ENCODE measurements around the gene SLCO2A1. TPM values are rescaled to one million over a fixed set of nuclear protein-coding genes. Genes with fewer than 3 reads are reported as not detected.

Gene SLCO2A1
- total RNA-seq, 1 donor from 2014 or later = 3.8 TPM

DNA sequence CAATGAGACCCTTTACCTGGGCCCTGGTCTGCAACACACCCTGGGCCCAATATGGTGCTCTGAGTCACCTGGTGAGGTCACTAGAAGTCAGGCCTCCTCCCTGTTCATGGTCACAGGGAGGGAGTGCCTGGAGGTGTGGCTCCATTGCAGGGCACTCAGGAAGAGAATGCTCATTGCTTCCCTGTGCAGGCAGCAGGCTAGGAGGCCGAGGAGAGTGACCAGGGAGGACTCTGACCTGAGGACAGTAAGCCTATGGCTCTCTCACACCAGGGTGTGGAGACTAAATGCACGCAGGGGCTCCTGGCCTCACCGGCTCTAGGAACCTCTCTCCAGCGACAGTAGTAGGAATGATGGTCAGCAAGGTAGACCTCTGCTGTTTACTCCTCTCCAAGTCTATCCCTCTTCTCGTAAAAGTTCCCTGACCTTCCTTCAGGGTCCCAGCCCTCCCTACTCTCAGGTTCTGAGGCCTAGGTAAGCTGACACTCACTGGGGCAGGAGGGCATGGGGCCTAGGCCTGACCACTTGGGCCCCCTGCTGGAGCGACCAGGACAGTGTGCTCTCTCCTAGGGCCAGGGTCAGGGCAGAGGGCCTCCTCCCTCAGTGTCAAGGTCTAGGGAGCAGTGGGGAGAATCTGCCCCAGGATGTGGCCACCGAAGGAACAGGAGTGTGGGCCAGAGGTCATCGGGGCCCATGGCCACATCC, 9.6 kb upstream of the SLCO2A1 start:
- H3K4me3 Mint-ChIP-seq (ENCODE audit: unreplicated experiment) = no peak overlapping the region
- H3K9me3 Mint-ChIP-seq (ENCODE audit: unreplicated experiment) = no peaks in the 10 kb centered on the region
- peaks cover 3% of the 10 kb centered on the region for H3K36me3 Mint-ChIP-seq (ENCODE audit: low read depth, unreplicated experiment)
- TF ChIP-seq, protein P1, sequence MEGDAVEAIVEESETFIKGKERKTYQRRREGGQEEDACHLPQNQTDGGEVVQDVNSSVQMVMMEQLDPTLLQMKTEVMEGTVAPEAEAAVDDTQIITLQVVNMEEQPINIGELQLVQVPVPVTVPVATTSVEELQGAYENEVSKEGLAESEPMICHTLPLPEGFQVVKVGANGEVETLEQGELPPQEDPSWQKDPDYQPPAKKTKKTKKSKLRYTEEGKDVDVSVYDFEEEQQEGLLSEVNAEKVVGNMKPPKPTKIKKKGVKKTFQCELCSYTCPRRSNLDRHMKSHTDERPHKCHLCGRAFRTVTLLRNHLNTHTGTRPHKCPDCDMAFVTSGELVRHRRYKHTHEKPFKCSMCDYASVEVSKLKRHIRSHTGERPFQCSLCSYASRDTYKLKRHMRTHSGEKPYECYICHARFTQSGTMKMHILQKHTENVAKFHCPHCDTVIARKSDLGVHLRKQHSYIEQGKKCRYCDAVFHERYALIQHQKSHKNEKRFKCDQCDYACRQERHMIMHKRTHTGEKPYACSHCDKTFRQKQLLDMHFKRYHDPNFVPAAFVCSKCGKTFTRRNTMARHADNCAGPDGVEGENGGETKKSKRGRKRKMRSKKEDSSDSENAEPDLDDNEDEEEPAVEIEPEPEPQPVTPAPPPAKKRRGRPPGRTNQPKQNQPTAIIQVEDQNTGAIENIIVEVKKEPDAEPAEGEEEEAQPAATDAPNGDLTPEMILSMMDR (IDR thresholded peaks at IDR 0.05; ENCODE audit: unreplicated experiment) = no peak
- no peaks in the 10 kb centered on the region for H3K27me3 Mint-ChIP-seq (ENCODE audit: unreplicated experiment)
- peaks cover 5% of the 10 kb centered on the region for H3K4me1 Mint-ChIP-seq (ENCODE audit: unreplicated experiment)
- H3K27ac Mint-ChIP-seq (ENCODE audit: unreplicated experiment) = no peak overlapping the region
- DNase-seq (ENCODE audit: low spot score) = no peak

DNA sequence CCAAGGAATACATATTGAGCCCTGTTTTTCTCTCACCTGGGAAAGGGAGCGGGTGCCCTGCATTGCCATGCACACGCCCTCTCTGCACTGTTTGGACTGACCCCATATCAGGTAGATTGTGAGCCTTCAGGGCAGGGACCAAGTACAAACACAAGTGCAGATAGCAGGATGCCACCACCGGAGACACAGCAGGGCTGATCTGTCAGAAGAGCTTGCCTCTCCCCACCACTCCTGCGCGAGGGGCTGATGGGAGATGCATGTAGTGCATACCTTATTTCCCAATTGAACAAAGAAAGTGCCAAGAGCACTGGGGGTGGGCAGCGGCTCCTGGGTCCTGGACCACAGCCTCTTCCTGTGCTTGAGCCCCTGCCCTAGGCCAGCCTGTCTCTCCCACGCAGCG, 9.0 kb upstream of the SLCO2A1 start:
- no peaks in the 10 kb centered on the region for H3K9me3 Mint-ChIP-seq (ENCODE audit: unreplicated experiment)
- no peak overlapping the region for H3K4me3 Mint-ChIP-seq (ENCODE audit: unreplicated experiment)
- peak overlapping the region; percentile 16 for H3K27ac Mint-ChIP-seq (ENCODE audit: unreplicated experiment)
- H3K4me1 Mint-ChIP-seq (ENCODE audit: unreplicated experiment) = peaks cover 5% of the 10 kb centered on the region
- no peak for DNase-seq (ENCODE audit: low spot score)
- TF ChIP-seq, protein P1 (IDR thresholded peaks at IDR 0.05; ENCODE audit: unreplicated experiment) = no peak
- H3K36me3 Mint-ChIP-seq (ENCODE audit: low read depth, unreplicated experiment) = peaks cover 3% of the 10 kb centered on the region
- H3K27me3 Mint-ChIP-seq (ENCODE audit: unreplicated experiment) = no peaks in the 10 kb centered on the region

DNA sequence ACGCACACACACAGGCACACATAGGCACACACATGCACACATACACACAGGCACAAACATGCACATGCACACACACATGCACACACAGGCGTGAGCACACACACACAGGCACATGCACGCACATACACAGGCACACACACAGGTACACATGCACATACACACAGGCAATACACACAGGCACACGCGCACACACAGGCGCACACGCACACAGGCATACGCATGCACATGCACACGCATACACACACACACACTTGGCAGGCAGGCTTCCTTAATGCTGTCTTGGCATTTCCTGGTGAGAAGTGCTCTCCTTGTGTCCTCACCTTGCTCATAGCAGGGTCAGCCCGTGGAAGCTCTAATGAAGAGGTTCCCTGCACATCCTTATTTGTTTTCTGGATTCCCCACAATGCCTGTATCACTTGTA, 8.4 kb upstream of the SLCO2A1 start:
- Mint-ChIP-seq H3K27me3 (ENCODE audit: unreplicated experiment) (peaks cover 4% of the 10 kb centered on the region), H3K27ac (ENCODE audit: unreplicated experiment) (no peak overlapping the region), H3K36me3 (ENCODE audit: low read depth, unreplicated experiment) (peaks cover 3% of the 10 kb centered on the region), H3K4me1 (ENCODE audit: unreplicated experiment) (peaks cover 5% of the 10 kb centered on the region), H3K9me3 (ENCODE audit: unreplicated experiment) (no peaks in the 10 kb centered on the region), H3K4me3 (ENCODE audit: unreplicated experiment) (no peak overlapping the region)
- TF ChIP-seq, protein P1 (IDR thresholded peaks at IDR 0.05; ENCODE audit: unreplicated experiment) = no peak
- DNase-seq (ENCODE audit: low spot score) = no peak

DNA sequence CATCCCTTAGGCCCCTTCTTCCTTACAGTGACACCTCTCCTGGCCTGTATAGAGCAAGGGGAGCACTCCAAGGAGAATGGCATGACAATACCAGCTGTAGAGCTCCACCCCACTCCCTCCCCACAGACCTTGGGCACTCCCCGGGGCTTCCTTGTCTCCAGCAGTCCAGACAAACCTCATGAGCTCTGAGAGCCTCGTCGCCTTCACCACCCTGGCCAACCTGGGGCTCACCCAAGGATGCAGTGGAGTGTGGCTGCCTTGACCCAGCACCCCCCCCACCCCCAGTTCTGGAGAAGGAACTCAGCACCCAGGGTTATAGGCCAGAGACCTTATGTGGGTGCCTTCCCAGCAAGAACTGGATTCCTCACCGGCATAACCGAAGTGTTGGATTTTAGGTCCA, 7.4 kb upstream of the SLCO2A1 start:
- no peak for DNase-seq (ENCODE audit: low spot score)
- Mint-ChIP-seq H3K9me3 (ENCODE audit: unreplicated experiment) (no peaks in the 10 kb centered on the region), H3K4me3 (ENCODE audit: unreplicated experiment) (no peak overlapping the region), H3K27me3 (ENCODE audit: unreplicated experiment) (peaks cover 4% of the 10 kb centered on the region), H3K4me1 (ENCODE audit: unreplicated experiment) (peaks cover 5% of the 10 kb centered on the region), H3K36me3 (ENCODE audit: low read depth, unreplicated experiment) (peaks cover 3% of the 10 kb centered on the region), H3K27ac (ENCODE audit: unreplicated experiment) (no peak overlapping the region)
- TF ChIP-seq, protein P1 (IDR thresholded peaks at IDR 0.05; ENCODE audit: unreplicated experiment) = no peak

DNA sequence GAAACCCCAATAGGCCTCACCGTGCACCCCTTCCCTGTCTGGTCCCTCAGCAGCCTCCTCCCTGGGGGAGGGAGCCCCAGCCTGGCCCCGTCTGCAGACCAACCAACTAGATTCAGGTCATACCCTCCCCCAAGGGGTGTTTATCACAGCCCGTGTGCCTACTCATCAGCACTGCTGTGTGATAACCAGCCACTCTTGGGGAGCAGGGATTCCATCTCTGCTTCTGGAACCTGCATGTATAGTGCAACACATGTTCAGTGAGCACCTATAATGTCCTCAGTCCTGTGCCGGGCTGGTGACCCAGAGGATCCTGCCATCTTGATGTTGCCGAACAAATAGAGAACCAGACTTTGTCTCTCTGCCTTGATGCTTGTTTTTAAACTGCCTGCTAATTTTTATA, 6.6 kb upstream of the SLCO2A1 start:
- TF ChIP-seq, protein P1 (IDR thresholded peaks at IDR 0.05; ENCODE audit: unreplicated experiment) = no peak

More for the DNA sequence above, 6.6 kb upstream of the SLCO2A1 start:
- Mint-ChIP-seq H3K36me3 (ENCODE audit: low read depth, unreplicated experiment) (peaks cover 6% of the 10 kb centered on the region), H3K27me3 (ENCODE audit: unreplicated experiment) (peaks cover 4% of the 10 kb centered on the region), H3K4me1 (ENCODE audit: unreplicated experiment) (peaks cover 5% of the 10 kb centered on the region), H3K4me3 (ENCODE audit: unreplicated experiment) (no peak overlapping the region), H3K27ac (ENCODE audit: unreplicated experiment) (no peak overlapping the region), H3K9me3 (ENCODE audit: unreplicated experiment) (no peaks in the 10 kb centered on the region)
- no peak for DNase-seq (ENCODE audit: low spot score)

Data from endothelial cell (in vitro differentiated cells).